Nephron progenitor cell (in vitro differentiated cells): ENCODE results near the gene PAX2.
A peak's percentile ranks its signal among the peaks of the same experiment; 100 is the strongest.

Experiments used
- DNase-seq: peaks from one replicate; pipeline ENCODE4 v3.0.0; 2021
- H3K27ac Mint-ChIP-seq: 2 replicates; pipeline ENCODE4 v1.8.0; 2021; ENCODE audit warnings: mild to moderate bottlenecking, moderate library complexity, mixed read lengths
- H3K27me3 Mint-ChIP-seq: 2 replicates; pipeline ENCODE4 v1.8.0; 2021; ENCODE audit warnings: mild to moderate bottlenecking, low read depth, mixed read lengths; ENCODE audit not compliant: poor library complexity
- H3K36me3 Mint-ChIP-seq: 2 replicates; pipeline ENCODE4 v1.8.0; 2021; ENCODE audit warnings: low read depth, mixed read lengths
- H3K4me1 Mint-ChIP-seq: 2 replicates; pipeline ENCODE4 v1.8.0; 2021; ENCODE audit warnings: mixed read lengths
- H3K4me3 Mint-ChIP-seq: 2 replicates; pipeline ENCODE4 v1.8.0; 2021; ENCODE audit warnings: mild to moderate bottlenecking, moderate library complexity, mixed read lengths
- H3K9me3 Mint-ChIP-seq: 2 replicates; pipeline ENCODE4 v1.8.0; 2021; ENCODE audit warnings: mild to moderate bottlenecking, moderate library complexity, mixed read lengths
- CTCF ChIP-seq: fragments of 200-600 bp; sonication (generic); IDR thresholded peaks from 2 replicates; pipeline ENCODE4 v1.5.0; 2021; ENCODE audit warnings: antibody characterized with exemption

Gene PAX2

GRCh38 chr10:100713859-100714565, 31.4 kb upstream of the PAX2 start:
- H3K36me3 Mint-ChIP-seq, result no peaks in the 10 kb centered on the region
- H3K27ac Mint-ChIP-seq, result no peak overlapping the region
- peak overlapping the region; percentile 77 for H3K4me3 Mint-ChIP-seq
- peaks cover 64% of the 10 kb centered on the region for H3K27me3 Mint-ChIP-seq
- no peaks in the 10 kb centered on the region for H3K9me3 Mint-ChIP-seq
- no peak for TF ChIP-seq CTCF
- peaks cover 63% of the 10 kb centered on the region for H3K4me1 Mint-ChIP-seq
- no peak for DNase-seq

- no peak for DNase-seq
- no peak for TF ChIP-seq CTCF
- Mint-ChIP-seq H3K36me3 (no peaks in the 10 kb centered on the region), H3K27me3 (peaks cover 64% of the 10 kb centered on the region), H3K4me3 (peak overlapping the region; percentile 77), H3K4me1 (peaks cover 58% of the 10 kb centered on the region), H3K27ac (no peak overlapping the region), H3K9me3 (no peaks in the 10 kb centered on the region)
Measured at GRCh38 chr10:100714566-100714950, 30.8 kb upstream of the PAX2 start.

- no peak for DNase-seq
- Mint-ChIP-seq H3K9me3 (no peaks in the 10 kb centered on the region), H3K4me3 (peak overlapping the region; percentile 69), H3K27me3 (peaks cover 64% of the 10 kb centered on the region), H3K27ac (no peak overlapping the region), H3K36me3 (no peaks in the 10 kb centered on the region), H3K4me1 (peaks cover 55% of the 10 kb centered on the region)
- no peak for TF ChIP-seq CTCF
Measured at GRCh38 chr10:100715101-100715444, 30.3 kb upstream of the PAX2 start.

GRCh38 chr10:100715445-100716385, 29.7 kb upstream of the PAX2 start:
- peaks cover 50% of the 10 kb centered on the region for H3K4me1 Mint-ChIP-seq
- H3K27ac Mint-ChIP-seq, result no peak overlapping the region
- DNase-seq, result peak; percentile 42
- no peak for TF ChIP-seq CTCF
- H3K36me3 Mint-ChIP-seq, result no peaks in the 10 kb centered on the region
- no peaks in the 10 kb centered on the region for H3K9me3 Mint-ChIP-seq
- peaks cover 60% of the 10 kb centered on the region for H3K27me3 Mint-ChIP-seq
- peak overlapping the region; percentile 69 for H3K4me3 Mint-ChIP-seq

GRCh38 chr10:100717166-100717565, 28.2 kb upstream of the PAX2 start:
- no peak for TF ChIP-seq CTCF
- no peaks in the 10 kb centered on the region for H3K36me3 Mint-ChIP-seq
- no peak for DNase-seq
- peaks cover 36% of the 10 kb centered on the region for H3K4me1 Mint-ChIP-seq
- H3K9me3 Mint-ChIP-seq, result no peaks in the 10 kb centered on the region
- H3K27ac Mint-ChIP-seq, result no peak overlapping the region
- H3K4me3 Mint-ChIP-seq, result no peak overlapping the region
- peaks cover 52% of the 10 kb centered on the region for H3K27me3 Mint-ChIP-seq
